EL (cell line): ENCODE results near the gene FARP2.
"Not testable (repeated sequence)": the region's sequence is repeated elsewhere in the genome, so short reads cannot be mapped to it uniquely, and the experiment has no call there.

Experiments
- DNase-seq: peaks from one replicate; pipeline ENCODE4 v3.0.0-alpha.2; 2016

FARP2 gene

DNA sequence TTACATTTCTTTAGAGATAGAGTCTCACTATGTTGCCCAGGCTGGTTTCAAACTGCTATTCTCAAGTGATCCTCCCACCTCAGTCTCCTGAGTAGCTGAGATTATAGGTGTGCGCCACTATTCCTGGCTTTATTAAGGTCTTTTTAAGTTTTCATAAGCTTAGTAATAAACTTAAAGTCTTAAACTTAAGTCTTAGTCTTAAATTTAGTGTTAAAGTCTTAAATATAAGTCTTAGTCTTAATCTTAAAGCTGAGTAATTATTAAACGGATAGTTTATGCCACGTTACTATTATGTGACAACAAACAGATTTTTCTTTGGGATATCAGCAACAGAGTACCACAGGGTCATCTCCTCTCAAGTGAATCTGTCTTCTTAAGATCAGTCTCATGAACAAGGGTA lies 12.6 kb downstream of the FARP2 start:
- no peak for DNase-seq

DNA sequence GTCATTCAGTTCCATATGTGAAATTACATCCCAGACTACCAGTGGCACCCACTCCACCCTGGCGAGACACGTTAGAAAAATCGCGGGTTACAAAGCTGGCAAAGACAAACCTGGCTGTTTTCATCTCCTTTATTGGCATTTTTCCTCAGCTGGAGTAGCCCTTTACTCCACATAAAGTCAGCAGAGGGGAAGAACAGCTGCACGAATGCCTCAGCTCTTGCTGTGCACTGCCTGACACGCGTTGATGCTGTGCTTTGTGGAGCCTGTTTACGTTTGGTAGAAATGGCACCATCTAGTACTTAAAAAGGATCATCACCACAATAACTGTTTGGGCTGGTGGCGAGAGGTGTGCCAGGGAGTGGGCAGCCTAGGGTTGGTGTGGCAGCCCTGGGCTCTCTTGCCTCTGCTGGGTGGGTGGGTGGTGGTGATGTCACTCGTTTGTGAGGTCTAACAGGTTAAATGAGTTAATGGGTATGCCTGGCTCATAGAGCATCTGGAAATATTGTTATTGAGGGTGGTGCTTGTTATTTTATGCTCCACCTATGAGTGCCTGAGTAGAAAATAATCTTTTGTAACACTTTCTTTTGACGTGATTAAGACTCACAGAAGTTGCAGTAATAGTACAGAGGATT lies 16.4 kb downstream of the FARP2 start:
- DNase-seq = no peak

DNA sequence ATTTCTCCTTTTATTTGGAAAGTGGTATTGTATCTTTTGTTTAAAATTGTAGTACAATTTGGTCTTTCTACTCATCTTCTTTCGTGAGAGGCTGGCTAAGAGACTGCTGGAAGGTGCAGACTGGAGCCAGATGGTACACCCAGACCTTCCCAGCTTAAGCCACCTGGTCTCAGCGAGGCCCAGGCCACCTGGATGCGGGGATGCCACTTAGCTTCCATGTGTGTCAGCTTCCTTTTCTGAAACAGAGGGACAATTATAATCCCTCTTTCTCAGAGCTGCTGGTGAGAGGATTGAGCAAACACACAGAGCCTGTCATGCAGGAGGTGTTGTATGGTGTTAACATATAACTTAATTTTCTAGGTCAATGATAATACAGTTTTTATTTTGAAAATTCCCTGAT lies 17.4 kb downstream of the FARP2 start:
- no peak for DNase-seq

DNA sequence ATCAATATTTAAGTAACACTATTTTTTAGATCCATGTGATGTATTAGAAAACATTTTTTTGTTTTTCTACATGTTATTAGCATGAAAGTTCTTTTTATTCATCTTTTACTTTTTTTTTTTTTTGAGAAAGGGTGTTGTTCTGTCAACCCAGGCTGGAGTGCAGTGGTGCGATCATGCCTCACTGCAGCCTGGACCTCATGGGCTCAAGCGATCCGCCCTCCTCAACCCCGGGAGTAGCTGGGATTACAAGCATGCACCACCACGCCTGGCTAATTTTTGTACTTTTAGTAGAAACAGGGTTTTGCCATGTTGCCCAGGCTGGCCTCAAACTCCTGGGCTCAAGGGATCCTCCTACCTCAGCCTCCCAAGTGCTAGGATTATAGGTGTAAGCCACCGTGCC lies 17.8 kb downstream of the FARP2 start:
- DNase-seq = not testable (repeated sequence)

DNA sequence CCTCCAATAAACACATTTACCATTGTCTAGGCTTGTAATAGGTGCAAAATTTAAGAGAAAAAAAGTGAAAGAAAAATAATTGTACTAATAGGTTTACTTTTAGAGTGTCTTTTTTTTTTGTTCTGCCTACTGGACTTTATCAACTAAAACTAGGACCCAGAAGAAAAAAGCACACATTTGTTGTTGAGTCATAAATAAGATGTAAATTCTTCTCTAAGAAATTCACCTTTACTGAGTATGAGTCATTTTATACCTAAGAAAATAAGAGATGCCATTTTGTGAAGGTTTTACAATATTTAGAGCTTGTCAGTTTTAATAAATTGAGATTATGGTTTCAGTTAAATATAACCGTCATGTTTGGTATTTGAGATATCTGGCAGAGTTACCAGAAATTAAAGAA lies 19.2 kb downstream of the FARP2 start:
- no peak for DNase-seq

DNA sequence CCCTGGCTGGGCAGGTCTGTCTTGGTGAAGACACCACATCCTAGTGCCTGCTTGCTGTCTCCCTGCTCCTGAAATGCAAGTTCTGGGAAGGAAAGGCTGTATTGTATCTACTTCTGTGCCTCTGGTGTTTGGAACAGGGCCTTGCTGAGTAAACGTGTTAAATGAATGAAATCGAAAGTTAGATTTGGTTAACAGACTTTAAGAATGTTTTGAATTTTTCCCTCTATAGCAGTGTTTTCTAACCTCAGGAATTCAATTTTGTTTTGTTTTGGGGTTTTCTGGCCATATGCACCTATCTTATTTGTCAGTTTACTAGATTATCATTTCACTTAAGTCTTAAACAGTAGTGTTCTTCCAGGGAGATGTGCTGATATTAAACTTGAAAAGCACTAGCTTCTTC lies 20.7 kb downstream of the FARP2 start:
- peak; percentile 18 for DNase-seq

DNA sequence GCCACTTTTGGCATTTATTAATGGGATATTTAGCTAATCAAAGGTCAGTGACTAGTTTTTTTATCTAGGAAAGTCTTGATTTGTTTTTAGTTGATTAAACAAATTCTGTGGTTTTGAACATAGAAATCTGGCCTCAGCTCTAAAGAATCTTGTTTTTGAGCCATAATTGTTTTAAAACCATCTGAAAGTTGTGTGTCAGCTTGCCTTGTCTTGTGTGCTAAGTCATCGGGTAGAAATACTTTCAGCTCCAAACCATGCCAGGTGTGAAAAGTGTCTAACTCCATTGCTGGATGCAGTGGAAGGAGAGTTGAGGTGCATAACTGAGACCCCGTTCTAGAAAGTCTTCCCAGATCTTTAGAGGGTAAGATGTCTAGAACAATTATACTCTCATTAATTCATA lies 22.7 kb downstream of the FARP2 start:
- DNase-seq = no peak

DNA sequence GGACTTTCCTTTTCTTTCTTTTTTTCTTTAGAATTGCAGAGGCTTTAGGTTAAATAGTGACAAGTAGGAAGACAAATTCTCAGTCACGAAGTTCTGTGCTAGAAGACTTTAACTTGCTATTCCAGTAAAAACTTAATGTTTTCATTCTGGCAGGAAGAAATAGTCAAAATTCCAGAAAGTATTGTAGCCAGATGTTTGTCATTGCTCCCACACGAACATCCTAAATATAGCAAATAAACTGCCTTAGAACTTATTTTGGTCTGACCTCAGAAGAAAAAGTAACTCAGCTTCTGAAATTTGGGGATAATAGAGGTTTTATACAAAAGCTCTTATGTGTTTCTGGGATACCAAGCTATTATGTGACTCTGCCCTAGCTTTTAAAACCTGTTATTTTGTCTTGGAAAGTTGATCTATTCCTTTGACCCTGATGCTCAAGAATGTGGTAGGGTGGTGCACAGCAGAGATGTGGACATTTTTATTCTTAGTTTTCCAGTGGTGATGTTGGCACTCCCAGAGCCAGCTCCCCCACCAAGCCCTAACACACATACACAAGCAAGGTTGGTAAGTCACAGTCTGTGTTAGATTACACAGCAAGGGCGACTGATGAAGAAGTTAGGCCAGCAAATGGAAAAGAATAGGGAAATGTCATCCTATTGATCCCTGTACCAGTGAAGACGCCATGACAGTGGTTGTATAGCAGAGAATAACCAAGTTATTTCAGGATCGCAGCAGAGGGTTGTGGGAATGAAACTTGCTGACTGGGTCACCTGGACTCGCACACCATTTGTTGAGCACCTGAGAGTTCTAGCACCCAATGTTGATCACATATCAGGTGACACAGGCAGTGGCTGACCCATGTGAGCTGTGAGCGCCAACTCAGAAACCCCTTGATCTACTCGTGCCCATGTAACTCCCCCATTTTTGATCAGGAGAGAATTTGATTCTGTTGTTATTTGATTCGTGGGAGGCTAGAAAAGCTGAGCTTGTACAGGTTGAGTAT lies 23.7 kb downstream of the FARP2 start:
- DNase-seq = peak; percentile 28

DNA sequence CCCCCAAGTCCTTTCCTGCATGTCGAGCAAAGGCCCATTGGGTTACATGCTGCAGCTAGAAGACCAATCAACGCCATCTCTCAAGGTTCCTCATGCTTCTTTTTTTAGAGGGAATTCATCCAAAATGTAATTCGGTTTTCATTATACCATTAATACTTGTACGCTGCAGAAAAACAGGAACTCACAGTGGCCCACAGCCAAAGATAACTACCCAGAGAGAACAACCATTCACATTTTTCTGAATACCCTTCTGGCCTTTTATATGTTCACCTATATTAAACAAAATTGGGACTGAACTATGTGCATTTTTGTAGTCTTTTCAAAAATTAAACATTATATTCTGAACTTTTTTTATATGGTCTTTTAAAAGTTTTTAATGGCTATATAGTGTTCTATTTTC lies 25.8 kb downstream of the FARP2 start:
- no peak for DNase-seq

DNA sequence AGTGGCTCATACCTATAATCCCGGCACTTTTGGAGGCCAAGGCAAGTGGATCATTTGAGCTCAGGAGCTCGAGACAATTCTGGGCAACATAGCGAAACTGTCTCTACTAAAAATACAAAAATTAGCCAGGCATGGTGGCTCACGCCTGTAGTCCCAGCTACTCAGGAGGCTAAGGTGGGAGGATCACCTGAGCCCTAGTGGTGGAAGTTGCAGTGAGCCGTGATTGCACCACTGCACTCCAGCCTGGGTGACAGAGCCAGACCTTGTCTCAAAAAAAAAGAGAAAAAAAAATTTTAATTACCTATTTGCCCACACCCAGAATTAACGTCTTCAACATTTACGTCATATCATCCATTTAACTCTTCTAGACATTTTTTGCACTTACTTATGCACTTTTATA lies 29.4 kb downstream of the FARP2 start:
- DNase-seq = not testable (repeated sequence)

DNA sequence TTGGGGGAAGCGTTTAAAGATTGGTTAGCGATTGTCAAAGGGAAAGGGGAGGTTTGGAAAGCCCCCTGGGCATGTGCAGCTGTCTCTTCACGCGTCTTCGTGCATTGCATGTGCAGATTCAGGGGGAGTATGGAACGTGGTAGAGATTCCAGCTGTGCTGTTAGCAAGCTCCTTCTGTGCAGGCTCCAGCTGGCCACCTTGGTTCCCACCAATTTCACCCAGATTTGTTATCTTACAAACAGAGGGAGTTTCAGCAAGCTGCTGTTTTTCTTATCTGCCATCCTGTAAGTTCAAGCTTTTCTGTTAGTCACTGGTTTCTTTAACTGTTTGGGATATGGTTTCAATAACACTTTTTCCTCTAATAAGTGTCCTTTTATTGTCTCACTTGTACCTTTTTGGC lies 30.4 kb downstream of the FARP2 start:
- no peak for DNase-seq

DNA sequence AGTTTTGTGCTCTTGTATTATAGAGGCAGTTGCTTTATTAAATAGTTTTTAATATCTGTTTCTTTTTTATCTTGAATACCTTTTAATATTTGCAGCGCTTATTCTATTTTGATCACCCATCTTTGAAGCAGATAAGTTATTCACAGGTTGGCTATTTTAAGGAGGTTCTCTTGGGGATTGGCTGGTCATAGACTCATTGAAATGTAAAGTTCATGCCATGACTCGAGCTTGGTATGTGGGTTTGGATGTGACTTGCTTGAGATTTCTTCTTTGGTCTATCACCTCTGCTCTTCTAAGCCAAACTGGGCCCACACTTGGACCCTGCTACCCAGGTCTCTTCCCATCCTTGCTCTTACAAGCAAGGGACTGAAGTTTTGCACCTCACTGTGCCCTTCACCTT lies 33.6 kb downstream of the FARP2 start:
- DNase-seq = no peak

DNA sequence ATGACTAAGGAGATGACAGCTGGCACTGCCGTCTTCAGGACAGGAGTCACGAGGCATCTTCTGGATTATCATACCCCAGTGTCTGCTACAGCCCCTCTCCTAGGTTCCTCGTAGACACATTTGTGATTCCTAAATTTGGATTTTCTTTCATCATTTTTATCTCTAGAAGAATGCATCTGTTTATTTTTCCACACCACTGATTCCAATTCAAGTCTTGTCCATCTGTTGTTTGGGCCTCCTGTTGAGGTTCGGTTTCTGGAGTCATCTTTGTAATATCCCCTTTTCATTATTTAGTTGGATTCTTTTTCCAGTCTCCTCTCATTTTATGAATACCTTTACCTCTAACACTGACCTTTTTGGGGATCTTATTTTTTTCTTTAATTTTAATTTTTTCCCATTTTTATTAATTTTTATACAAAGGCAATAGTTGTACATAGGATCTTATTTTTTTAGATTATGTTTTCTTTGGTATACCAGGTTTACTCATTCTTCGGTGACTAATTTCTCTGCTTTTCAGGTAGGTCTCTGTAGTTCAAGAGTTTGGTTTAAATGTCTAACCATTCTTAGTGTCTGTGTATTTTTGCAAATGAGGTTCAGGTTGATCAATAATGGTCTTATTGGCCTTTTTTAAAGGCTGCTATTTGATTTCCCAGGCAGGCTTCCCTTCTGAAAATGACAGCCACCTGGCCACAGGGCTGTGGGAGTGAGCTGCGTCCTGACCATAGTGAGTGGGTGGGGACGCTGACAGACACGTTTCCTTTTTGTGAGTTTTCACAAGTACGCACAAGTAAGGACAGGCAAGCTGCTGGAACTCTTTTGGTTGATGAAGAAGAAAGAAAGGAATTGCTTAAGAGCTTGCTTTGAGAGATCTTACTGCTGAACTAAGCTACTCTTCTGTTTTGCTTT lies 34.5 kb downstream of the FARP2 start:
- DNase-seq = no peak

DNA sequence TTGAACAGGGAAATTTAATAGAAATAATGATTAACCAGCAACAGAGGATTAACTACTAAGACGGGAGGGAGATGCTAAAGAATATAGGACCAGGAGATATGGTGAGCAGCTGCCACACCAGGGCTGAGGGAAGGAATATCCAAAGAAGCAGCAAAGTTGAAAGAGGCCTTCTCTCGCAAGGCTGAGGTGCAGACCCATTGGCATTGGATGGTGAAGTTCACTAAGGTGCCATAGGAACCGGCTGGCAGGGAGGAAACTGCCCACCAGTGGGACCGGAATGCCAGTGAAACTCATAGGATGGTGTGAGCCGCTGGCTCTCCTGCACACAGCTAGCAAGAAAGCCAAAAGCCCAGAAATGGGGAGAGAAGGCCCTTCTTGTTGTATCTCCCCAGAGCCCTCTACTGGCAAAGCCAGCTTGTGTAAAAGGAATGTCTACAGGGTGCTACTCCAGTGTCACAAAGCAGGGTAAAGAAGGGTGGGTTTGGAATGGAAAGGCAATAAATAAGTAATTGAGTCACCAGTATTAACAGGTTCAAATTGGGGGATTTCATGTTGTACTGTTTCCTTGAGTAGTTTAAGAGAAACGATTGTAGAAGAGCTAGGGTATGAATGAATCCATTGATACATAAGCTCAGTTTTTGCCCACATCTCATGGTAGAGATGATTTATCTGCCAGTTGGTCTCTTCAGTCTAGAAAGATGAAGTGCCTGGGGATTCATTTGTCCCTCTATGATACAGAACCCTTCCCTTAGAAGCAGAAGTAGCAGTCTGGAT lies 36.0 kb downstream of the FARP2 start:
- peak; percentile 35 for DNase-seq

DNA sequence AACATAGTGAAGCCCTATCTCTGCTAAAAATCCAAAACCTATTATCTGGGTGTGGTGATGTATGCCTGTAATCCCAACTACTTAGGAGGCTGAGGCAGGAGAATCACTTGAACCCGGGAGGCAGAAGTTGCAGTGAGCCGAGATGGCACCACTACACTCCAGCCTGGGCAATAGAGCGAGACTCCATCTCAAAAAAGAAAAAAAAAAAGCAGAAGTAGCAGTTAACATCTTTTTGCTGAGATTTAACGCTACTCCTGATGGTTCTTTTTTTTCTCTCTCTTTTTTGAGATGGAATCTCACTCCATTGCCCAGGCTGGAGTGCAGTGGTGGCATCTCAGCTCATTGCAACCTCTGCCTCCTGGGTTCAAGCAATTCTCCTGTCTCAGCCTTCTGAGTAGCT lies 36.7 kb downstream of the FARP2 start:
- not testable (repeated sequence) for DNase-seq

DNA sequence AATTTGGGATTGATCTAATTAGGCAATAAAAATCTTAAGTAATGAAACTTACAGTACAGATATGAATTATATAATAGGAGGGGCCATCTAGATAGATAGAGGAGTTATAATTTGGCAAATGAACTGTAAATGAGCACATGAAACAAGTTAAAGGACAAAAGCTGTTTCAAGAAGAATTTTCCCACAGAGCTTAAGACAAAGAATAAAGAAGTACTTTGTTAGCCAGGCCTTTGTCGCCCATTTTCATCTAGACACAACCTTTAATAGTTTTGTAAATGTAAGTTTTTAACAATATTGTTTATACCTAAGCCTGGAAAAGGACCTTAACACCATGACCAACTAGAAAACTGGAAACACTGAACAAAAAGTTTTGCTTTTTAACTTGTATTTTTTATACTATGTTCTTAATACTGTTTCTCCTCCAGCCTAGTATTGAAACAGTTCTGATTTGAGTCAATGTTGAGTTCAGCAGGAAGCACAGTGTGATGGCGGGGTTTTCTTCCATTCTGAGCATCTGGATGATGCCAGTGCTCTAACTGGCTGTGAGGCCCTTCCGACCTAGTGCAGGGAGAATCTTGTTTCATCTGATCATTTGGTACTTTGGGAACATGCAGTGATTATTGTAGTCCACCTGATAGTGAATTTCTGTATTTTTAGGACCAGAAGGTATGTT lies 37.6 kb downstream of the FARP2 start:
- no peak for DNase-seq

DNA sequence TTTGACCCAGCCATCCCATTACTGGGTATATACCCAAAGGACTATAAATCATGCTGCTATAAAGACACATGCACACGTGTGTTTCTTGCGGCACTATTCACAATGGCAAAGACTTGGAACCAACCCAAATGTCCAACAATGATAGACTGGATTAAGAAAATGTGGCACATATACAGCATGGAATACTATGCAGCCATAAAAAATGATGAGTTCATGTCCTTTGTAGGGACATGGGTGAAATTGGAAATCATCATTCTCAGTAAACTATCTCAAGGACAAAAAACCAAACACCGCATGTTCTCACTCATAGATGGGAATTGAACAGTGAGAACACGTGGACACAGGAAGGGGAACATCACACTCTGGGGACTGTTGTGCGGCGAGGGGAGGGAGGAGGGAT lies 40.7 kb downstream of the FARP2 start:
- DNase-seq = not testable (repeated sequence)

DNA sequence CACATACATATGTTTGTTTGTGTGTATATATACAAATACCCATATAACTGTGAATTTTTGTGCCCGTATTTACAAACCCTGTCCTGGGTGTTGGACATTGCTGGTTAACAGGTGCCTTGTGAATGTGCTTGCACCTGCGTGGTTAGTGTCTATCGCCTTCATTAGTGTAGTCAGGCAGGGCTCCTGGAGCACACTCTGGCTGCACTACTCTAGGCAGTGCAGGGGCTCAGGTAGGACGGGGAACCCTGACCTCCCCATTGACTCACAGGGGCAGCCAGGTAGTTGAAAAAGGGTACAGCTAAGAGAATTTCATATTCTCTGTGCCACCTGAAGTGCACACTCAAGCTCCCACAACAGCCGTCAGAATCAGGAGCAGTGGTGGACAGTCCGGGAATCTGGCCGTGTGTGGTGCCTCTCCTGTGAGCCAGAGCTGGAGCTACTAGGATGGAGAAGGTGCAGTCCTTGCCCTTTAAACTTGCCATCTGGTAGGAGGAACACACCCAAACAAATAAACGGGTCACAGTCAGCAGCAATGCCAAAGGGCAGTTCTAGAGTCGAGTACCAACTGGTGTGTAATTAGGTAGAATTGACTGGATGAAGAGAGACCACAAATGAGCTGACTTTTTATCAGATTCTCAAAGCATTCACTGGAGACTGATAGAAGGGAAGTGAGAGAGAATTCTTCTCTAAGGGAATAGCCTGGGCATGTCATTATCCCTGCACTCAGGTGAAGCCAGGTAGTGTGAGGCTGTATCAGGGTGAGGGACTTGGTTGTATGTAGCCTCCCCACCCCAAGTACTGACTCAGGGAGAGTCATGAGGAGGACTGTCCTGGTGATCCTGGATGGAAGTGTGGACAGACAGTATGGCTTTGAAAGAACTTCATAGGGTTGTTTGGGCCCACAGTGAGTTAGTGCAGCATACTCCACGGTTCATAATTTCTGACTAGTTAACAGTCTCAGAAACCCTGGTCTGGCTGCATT lies 44.1 kb downstream of the FARP2 start:
- no peak for DNase-seq

DNA sequence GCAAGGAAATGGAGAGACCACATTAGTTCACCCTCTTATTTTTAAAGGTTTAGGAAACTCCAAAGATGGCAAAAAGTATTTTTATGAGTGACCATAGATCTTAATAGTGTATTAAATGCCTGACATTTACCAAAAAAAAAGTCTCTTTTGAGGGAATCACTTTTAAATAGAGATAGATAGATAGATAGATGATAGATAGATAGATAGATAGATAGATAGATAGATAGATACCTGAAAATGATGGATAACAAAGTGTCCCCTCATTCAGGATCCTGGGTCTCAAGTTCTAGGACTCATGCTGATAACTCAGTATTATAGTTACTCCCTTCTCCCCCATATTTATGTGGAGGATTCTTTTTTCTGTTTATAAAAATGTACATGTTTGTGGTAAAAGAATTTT lies 52.8 kb downstream of the FARP2 start:
- DNase-seq = no peak

DNA sequence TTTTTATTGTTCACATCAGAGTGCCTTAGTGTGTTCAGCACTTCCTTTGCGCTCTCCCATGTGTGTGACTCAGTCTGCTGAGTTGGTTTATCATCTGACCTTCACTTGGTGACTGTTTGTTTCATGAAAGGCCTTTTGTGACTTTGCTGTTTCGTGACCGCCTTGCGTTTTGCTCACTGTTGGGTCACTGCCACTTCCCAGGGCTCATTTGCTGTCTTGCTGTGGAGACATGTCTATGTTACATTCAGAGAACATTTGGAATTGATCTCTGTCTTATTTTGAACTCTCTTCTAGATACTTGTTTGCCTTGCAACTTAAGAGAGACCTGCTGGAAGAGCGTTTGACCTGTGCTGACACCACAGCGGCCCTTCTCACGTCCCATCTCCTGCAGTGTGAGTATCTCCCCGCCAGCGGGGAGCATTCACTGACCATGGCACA lies 54.7 kb downstream of the FARP2 start:
- peak; percentile 3 for DNase-seq

DNA sequence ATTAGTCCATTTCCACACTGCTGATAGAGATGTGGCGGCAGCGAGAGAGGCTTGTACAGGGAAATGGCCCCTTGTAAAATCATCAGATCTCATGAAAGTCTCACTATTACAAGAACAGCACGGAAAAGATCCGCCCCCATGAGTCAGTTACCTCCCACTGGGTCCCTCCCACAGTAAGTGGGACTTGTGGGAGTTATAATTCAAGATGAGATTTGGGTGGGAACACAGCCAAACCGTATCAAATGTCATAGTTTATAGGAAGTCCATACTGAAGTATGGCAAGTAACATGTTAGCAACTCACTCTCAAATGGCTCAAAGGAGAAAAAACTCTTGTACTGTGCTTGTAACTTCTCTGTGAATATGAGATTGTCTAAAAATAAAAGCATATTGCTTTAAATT lies 56.1 kb downstream of the FARP2 start:
- peak; percentile 82 for DNase-seq
